HUES48 (cell line): ENCODE measurements around the gene PRSS38.

ENCODE experiments used
- H3K27ac ChIP-seq: one replicate; pipeline ENCODE4 v1.7.0; 2013; ENCODE audit warnings: low read depth, low read length, inconsistent platforms
- H3K27me3 ChIP-seq: 2 replicates; pipeline ENCODE4 v1.6.1; 2013; ENCODE audit warnings: mild to moderate bottlenecking, low read length; ENCODE audit not compliant: control insufficient read depth, insufficient read depth
- H3K36me3 ChIP-seq: 2 replicates; pipeline ENCODE4 v1.6.1; 2013; ENCODE audit warnings: low read length; ENCODE audit not compliant: control insufficient read depth, insufficient read depth
- H3K4me1 ChIP-seq: 2 replicates; pipeline ENCODE4 v1.6.1; 2013; ENCODE audit warnings: mild to moderate bottlenecking, low read length; ENCODE audit not compliant: control insufficient read depth, insufficient read depth
- H3K4me3 ChIP-seq: 2 replicates; pipeline ENCODE4 v1.5.1; 2013; ENCODE audit warnings: mild to moderate bottlenecking, low read depth, low read length
- H3K9ac ChIP-seq: 2 replicates; pipeline ENCODE4 v1.6.1; 2013; ENCODE audit warnings: mild to moderate bottlenecking, low read depth, low read length, moderate library complexity
- H3K9me3 ChIP-seq: 2 replicates; pipeline ENCODE4 v1.6.1; 2013; ENCODE audit warnings: low read length; ENCODE audit not compliant: control insufficient read depth, insufficient read depth

The PRSS38 gene

GRCh38 chr1:227815468-227816409, at the start of gene PRSS38:
TSS of gene PRSS38 (plus strand) at chr1:227815675. CDS start at chr1:227815717, 42 bp downstream.
- H3K27ac ChIP-seq: no peak within 1 kb of the TSS
- H3K36me3 ChIP-seq: no peaks in the 10 kb centered on the region
- H3K27me3 ChIP-seq: no peaks in the 10 kb centered on the region
- H3K4me1 ChIP-seq: no peaks in the 10 kb centered on the region
- no peak within 1 kb of the TSS; the same call in 1 of the 2 replicates for H3K4me3 ChIP-seq
- no peak within 1 kb of the TSS for H3K9ac ChIP-seq
- H3K9me3 ChIP-seq: peaks cover 47% of the 10 kb centered on the region

GRCh38 chr1:227766015-227766634, 49.4 kb upstream of the PRSS38 start:
- Histone ChIP-seq H3K4me1 (0 out of 2 replicates have a peak, but pooled peaks cover 2% of the 10 kb centered on the region), H3K9ac (no peak overlapping the region), H3K27me3 (no peaks in the 10 kb centered on the region), H3K27ac (no peak overlapping the region), H3K9me3 (no peaks in the 10 kb centered on the region), H3K4me3 (no peak overlapping the region), H3K36me3 (peaks cover 62% of the 10 kb centered on the region)

GRCh38 chr1:227766653-227767277, 48.7 kb upstream of the PRSS38 start:
- no peak overlapping the region for H3K4me3 ChIP-seq

GRCh38 chr1:227767401-227768124, 47.9 kb upstream of the PRSS38 start:
- H3K9ac ChIP-seq: no peak overlapping the region
- peaks cover 54% of the 10 kb centered on the region for H3K36me3 ChIP-seq
- no peaks in the 10 kb centered on the region for H3K9me3 ChIP-seq
- no peaks in the 10 kb centered on the region for H3K27me3 ChIP-seq
- no peak overlapping the region for H3K4me3 ChIP-seq
- 0 out of 2 replicates have a peak, but pooled peaks cover 2% of the 10 kb centered on the region for H3K4me1 ChIP-seq
- no peak overlapping the region for H3K27ac ChIP-seq

More at GRCh38 chr1:227766653-227767277, 48.7 kb upstream of the PRSS38 start:
- no peaks in the 10 kb centered on the region for H3K27me3 ChIP-seq
- peaks cover 56% of the 10 kb centered on the region for H3K36me3 ChIP-seq
- H3K27ac ChIP-seq: no peak overlapping the region
- no peak overlapping the region for H3K9ac ChIP-seq
- no peaks in the 10 kb centered on the region for H3K9me3 ChIP-seq
- H3K4me1 ChIP-seq: 0 out of 2 replicates have a peak, but pooled peaks cover 2% of the 10 kb centered on the region

GRCh38 chr1:227768125-227768439, 47.4 kb upstream of the PRSS38 start:
- H3K9ac ChIP-seq: no peak overlapping the region
- no peak overlapping the region for H3K27ac ChIP-seq
- H3K27me3 ChIP-seq: no peaks in the 10 kb centered on the region
- no peak overlapping the region for H3K4me3 ChIP-seq
- no peaks in the 10 kb centered on the region for H3K9me3 ChIP-seq
- H3K4me1 ChIP-seq: no peaks in the 10 kb centered on the region
- peaks cover 54% of the 10 kb centered on the region for H3K36me3 ChIP-seq

- no peak overlapping the region for H3K27ac ChIP-seq
- H3K4me3 ChIP-seq: no peak overlapping the region
- no peak overlapping the region for H3K9ac ChIP-seq
- H3K4me1 ChIP-seq: no peaks in the 10 kb centered on the region
- no peaks in the 10 kb centered on the region for H3K9me3 ChIP-seq
- H3K36me3 ChIP-seq: peaks cover 54% of the 10 kb centered on the region
- no peaks in the 10 kb centered on the region for H3K27me3 ChIP-seq
Observed at GRCh38 chr1:227768640-227769039, 46.8 kb upstream of the PRSS38 start.

GRCh38 chr1:227769047-227769935, 46.2 kb upstream of the PRSS38 start:
- peaks cover 52% of the 10 kb centered on the region for H3K36me3 ChIP-seq
- no peaks in the 10 kb centered on the region for H3K9me3 ChIP-seq
- no peaks in the 10 kb centered on the region for H3K27me3 ChIP-seq
- no peak overlapping the region for H3K4me3 ChIP-seq
- H3K4me1 ChIP-seq: no peaks in the 10 kb centered on the region
- no peak overlapping the region for H3K9ac ChIP-seq
- H3K27ac ChIP-seq: no peak overlapping the region

- Histone ChIP-seq H3K9me3 (no peaks in the 10 kb centered on the region), H3K9ac (no peak overlapping the region), H3K27me3 (no peaks in the 10 kb centered on the region), H3K36me3 (peaks cover 48% of the 10 kb centered on the region), H3K27ac (no peak overlapping the region), H3K4me3 (no peak overlapping the region), H3K4me1 (no peaks in the 10 kb centered on the region)
Observed at GRCh38 chr1:227769936-227770494, 45.5 kb upstream of the PRSS38 start.

- H3K9ac ChIP-seq: no peak overlapping the region
Observed at GRCh38 chr1:227770812-227771211, 44.7 kb upstream of the PRSS38 start.

GRCh38 chr1:227771326-227771725, 44.1 kb upstream of the PRSS38 start:
- Histone ChIP-seq H3K4me1 (no peaks in the 10 kb centered on the region), H3K36me3 (peaks cover 52% of the 10 kb centered on the region), H3K27ac (no peak overlapping the region), H3K9ac (no peak overlapping the region), H3K4me3 (no peak overlapping the region), H3K9me3 (no peaks in the 10 kb centered on the region), H3K27me3 (no peaks in the 10 kb centered on the region)

More at GRCh38 chr1:227770812-227771211, 44.7 kb upstream of the PRSS38 start:
- Histone ChIP-seq H3K9me3 (no peaks in the 10 kb centered on the region), H3K4me1 (no peaks in the 10 kb centered on the region), H3K27me3 (no peaks in the 10 kb centered on the region), H3K27ac (no peak overlapping the region), H3K4me3 (no peak overlapping the region), H3K36me3 (peaks cover 47% of the 10 kb centered on the region)
